Activated CD8-positive, alpha-beta memory T cell treated with anti-CD3 and anti-CD28 coated beads for 36 hours (primary cell): ENCODE data around the gene AMH. TPM values are rescaled to one million over a fixed set of nuclear protein-coding genes. Genes with fewer than 3 reads are reported as not detected.
"Not testable (repeated sequence)": the region's sequence is repeated elsewhere in the genome, so short reads cannot be mapped to it uniquely, and the experiment has no call there.

Source experiments
- CTCF ChIA-PET: fragments of 350-600 bp; sonication (Branson Sonifier 250); formaldehyde crosslinking; loops from one replicate; lab custom pipeline; 2021; ENCODE audit warnings: antibody characterized with exemption; lab: Charles Lee
- POLR2A ChIA-PET: fragments of 350-600 bp; sonication (Branson Sonifier 250); formaldehyde crosslinking; loops from one replicate; lab custom pipeline; 2021; ENCODE audit warnings: antibody characterized with exemption; lab: Charles Lee
- total RNA-seq, 2 experiments: library from RNA; stranded (reverse); gene quantifications; one replicate each; pipeline ENCODE4 v1.2.3, GENCODE V29; 2021

Gene AMH
- total RNA-seq, 2 experiments from 2014 or later, result 5.9 to 6.3 TPM

DNA sequence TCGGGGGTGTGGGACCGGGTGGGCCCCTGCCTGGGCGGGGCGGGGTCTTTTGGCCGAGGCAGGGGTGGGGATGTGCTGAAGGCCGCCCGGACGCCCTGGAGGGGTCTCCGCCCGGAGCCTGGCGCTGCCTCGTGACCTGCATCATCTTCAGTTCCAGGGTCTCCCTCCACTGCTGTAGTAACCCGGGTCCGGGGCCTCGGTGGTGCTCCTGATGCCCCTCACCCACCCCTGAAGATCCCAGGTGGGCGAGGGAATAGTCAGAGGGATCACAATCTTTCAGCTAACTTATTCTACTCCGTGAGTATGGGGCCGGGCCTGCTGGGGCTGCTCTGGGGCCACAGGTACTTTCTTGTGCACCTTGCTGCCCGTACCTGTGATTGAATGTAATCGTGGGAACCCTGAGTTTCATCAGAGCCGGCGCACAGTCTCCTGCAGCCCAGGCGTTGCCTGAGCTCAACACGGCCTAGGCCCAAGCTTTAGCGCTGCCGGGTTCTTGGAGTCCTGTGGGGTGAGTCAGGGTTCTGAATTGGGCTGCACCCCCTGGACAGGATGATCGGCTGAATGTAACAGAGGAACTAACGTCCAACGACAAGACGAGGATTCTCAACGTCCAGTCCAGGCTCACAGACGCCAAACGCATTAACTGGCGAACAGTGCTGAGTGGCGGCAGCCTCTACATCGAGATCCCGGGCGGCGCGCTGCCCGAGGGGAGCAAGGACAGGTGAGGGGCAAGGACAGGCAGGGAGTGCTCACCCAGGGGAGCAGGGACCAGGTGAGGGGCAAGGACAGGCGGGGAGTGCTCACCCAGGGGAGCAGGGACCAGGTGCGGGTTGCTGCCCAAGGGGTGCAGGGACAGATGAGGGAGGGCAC is 22.3 kb downstream of the AMH start:
- CTCF ChIA-PET, result interaction anchor here (0.7 to 5.5 kb wide), 6 partner anchors 12 to 89 kb away, joined by 3 to 33 read pairs (median 4); partner anchors contain the start of genes PLEKHJ1 and SF3A2
- POLR2A ChIA-PET, result interaction anchor here (0.5 to 2.7 kb wide), 6 partner anchors 12 to 390 kb away, joined by 3 to 24 read pairs (median 5); partner anchors contain the start of gene AMH

DNA sequence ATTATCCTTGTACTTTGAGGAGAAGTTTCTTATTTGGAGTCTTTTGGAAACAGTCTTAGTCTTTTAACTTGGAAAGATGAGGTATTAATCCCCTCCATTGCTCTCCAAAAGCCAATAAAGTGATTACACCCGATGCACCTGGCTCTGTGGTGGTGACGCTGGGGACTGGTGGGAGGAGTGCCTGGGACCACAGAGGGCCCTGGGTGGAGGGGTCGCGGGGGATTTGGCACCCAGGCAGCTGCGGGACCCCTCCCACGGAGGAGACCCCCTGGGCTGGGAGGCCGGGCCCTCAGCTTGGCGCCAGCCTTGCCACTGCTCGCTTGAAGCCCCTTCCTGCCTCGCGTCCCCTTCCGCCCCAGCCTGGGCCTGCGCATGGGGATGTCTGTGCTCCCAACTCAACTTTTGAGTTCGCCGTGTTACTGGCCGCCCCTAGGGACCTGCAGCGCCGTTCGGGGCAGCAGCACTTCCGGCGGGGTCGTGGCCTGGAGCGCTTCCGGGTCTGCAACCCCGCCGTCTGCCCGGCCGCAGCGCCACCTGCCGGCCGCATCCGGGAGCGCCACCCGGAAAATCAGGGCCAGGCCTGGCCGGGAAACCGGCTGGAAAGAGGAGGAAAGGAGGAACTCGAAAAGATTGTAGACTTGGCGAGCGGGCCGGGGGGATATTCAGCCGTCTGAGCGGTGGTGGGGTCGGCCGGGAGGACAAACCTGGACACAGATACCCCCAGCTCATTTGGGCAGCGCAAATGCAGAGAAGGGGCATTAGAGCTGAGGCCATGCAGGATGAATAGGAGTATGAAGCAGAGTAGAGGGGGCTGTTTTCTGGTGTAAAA is 24.4 kb downstream of the AMH start:
- ChIA-PET POLR2A (interaction anchor here (0.6 to 1.5 kb wide), 4 partner anchors 15 to 114 kb away, joined by 3 to 6 read pairs (median 4); no protein-coding TSS in a partner anchor), CTCF (interaction anchor here (1.0 to 5.5 kb wide), 11 partner anchors 9 to 117 kb away, joined by 3 to 33 read pairs (median 6); partner anchors contain the start of genes PLEKHJ1 and SF3A2)

DNA sequence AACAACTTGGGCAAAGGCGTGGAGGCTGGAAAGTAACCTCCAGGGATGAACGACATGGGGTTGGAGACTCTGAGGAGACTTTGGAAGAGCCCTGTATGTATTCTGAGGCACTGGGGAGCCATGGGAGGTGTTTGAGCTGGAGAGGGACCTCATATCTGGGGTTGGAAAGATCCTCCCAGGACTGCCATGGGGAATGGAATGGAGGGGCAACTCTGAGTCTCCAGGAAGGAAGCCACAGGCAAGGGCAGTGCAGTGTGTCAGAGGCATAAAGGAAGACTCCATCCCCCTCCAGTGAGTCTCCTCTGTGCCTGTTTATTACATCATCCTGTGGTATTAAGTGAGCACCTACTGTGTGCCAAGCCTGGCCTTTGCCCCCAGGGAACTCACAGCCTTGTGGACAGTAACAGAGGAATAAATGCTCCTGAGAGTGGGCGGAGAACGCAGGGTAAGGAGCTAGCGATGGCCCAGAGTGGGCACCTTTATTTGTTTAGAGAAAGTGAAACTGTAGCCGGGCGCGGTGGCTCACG is 25.1 kb downstream of the AMH start:
- ChIA-PET POLR2A (interaction anchor here (0.7 to 1.3 kb wide), 6 partner anchors 15 to 1247 kb away, joined by 3 to 14 read pairs (median 4); no protein-coding TSS in a partner anchor), CTCF (interaction anchor here (1.0 to 5.5 kb wide), 11 partner anchors 10 to 118 kb away, joined by 3 to 33 read pairs (median 6); partner anchors contain the start of genes PLEKHJ1 and SF3A2)

DNA sequence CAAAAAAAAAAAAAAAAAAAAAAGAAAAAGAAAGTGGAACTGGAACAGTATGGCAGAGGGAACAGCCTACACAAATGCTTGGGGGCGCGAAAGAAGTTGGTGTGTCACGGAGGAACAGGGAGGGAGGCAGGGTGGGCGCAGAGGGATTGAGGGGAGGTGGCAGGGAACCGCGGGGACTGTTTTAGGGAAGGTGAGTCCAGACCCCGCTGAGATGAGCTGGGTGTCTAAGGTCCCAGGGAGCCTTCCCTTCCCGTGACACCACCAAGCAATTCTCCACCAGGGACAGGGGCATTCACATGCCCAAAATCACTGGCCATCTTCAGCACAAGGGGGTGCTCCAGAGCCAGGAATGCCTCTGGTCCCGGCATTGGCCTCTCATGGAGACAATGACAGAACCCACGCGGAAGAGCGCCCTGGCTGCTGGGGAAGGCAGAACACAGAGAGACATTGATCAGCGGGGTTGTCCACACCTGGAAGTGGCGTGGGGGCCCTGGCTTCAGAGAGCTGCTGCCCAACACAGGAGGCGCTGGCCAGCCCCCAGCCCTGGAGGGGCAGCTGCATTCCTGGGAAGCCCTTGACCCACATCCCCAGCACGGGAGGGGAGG is 25.9 kb downstream of the AMH start:
- POLR2A ChIA-PET, result interaction anchor here (0.7 to 1.3 kb wide), 4 partner anchors 23 to 1248 kb away, joined by 3 to 14 read pairs (median 4); no protein-coding TSS in a partner anchor
- CTCF ChIA-PET, result interaction anchor here (0.5 to 5.5 kb wide), 9 partner anchors 11 to 109 kb away, joined by 3 to 33 read pairs (median 8); partner anchors contain the start of genes PLEKHJ1 and SF3A2

DNA sequence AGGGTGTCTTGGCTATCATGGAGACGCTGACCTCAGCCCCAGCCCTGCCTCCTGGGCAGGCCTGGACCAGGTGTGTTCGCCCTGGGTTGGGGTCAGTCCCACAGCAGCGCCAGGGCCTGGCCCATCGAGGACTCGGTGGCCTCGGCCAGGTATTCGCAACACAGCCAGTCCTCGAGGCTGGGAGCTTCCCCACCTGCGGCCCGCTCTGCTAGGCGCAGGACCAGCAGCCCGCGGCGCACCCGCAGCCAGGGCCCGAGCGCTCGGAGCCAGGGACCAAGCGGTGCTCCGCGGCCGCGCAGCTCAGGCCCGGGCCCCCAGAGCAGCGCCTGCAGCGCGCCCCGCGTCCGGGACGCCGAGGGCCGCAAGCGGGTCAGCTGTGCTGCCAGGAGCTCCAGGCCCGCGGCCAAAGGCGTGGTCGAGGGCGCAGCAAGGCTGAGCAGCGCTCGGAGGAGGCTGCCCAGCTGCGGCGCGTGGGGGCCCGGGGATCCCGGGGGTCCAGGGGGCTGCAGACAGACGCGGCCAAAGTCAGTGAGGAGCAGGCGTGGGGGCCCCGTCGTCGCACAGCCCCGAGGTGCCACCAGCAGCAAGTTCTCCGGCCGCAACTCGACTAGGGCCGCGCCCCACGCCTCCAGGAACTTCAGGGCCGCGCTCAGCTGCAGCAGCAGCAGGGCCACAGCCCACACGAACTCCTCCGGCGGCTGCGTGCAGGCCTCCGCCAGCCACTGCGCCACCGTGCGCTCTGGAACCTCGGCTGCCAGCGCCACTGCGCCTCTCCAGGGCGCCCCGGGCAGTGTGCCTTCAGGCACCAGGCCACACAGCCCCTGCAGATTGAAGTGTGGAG is 26.7 kb downstream of the AMH start:
- POLR2A ChIA-PET, result interaction anchor here (1.3 kb wide), 1 partner anchor 51 kb away, joined by 4 read pairs; no protein-coding TSS in a partner anchor
- CTCF ChIA-PET, result interaction anchor here (0.5 kb wide), 1 partner anchor 16 kb away, joined by 5 read pairs; no protein-coding TSS in a partner anchor

DNA sequence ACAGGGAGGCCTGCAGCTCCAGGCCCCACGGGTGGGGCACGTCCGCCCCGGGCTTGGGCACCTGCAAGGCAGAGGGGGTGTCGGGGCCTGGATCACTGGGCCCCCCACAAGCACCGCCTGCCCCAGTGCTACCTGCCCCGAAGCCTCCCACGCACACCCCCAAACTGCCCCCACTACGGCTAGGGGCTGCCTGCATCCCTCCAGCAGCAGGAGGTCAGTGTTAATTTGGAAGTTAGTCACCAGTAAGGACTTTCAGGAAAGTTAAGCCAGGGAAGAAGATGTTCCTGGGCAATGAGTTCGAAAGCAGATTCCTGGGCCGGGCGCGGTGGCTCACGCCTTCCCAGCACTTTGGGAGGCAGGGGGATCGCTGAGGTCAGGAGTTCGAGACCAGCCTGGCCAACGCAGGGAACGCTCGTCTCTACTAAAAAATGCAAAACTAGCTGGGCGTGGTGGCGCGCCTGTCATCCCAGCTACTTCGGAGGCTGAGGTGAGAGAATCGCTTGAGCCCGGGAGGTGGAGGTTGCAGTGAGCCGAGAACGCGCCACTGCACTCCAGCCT is 27.4 kb downstream of the AMH start:
- CTCF ChIA-PET, result no interaction called here
- POLR2A ChIA-PET, result no interaction called here

DNA sequence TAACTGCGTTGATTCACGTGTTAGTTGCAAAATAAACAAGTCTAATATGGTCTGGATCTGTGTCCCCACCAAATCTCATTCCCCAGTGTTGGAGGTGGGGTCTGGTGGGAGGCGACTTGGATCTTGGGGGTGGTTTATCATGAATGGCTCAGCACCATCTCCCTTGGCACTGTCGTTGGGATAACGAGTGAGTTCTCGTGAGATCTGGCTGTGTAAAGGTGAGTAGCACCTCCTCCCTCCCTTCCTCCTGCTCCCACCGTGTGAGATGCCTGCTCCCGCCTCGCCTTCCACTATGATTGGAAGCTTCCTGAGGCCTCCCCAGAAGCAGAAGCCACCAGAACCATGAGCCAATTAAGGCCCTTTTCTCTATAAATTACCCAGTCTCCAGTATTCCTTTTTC is 28.0 kb downstream of the AMH start:
- ChIA-PET POLR2A (no interaction called here), CTCF (no interaction called here)

DNA sequence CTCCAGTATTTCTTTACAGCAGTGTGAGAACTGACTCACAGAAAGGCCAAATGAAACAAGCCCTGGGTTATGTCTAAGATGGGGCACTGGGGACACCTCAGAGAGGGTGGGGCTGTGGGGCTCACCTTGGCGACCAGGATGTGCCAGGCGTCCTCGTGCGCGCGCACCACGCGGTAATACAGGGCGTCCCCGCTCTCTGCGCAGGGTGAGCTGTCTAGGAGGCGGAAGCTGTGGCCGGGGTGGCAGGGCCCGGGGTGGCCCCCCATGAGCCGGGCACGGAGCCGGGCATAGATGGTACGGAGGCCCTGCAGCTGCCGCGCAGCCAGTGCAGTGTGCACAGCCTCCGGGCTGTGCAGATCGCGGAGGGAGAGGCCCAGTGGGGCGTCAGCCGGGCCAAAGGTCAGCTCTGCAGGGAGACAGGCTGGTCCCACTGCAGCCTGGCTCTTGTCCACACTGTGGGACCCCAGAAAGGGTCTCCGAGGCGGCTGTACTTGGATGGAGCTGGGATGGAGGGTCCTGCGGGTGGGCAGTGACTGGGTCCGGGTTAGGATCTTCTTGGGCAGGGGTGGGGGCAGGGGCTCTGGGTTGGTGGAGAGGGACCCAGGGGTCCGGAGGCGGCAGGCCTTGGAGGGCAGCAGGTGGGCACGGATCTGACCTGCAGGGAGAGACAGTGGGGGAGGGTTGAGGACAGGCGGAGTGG is 29.5 kb downstream of the AMH start:
- POLR2A ChIA-PET, result no interaction called here
- CTCF ChIA-PET, result no interaction called here

DNA sequence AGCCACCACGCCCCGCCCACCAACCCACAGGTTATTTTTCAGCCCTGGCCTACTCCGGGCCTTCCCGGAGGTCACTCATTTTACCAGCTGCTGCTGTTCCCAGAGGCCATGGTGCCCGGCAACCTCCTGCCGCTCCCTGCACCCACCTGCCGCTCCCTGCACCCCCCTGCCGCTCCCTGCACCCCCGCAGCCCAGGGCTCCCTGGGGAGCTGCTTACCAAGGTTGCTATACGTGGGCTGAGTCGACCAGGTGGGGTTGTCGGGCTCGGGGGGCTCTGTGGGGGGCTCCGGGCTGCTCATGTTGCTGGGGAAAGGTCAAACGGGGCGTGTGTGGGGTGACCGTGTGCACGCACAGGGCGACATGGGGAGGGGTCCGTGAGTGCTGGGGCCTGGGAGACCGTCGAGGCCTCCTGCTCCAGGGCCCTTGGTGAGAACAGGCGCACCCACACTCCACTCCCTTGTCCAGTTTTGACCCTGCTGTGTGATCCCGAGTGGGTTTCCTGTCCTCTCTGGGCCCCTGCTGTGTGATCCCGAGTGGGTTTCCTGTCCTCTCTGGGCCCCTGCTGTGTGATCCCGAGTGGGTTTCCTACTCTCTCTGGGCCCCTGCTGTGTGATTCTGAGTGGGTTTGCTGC is 31.6 kb downstream of the AMH start:
- CTCF ChIA-PET, result no interaction called here
- POLR2A ChIA-PET, result no interaction called here

DNA sequence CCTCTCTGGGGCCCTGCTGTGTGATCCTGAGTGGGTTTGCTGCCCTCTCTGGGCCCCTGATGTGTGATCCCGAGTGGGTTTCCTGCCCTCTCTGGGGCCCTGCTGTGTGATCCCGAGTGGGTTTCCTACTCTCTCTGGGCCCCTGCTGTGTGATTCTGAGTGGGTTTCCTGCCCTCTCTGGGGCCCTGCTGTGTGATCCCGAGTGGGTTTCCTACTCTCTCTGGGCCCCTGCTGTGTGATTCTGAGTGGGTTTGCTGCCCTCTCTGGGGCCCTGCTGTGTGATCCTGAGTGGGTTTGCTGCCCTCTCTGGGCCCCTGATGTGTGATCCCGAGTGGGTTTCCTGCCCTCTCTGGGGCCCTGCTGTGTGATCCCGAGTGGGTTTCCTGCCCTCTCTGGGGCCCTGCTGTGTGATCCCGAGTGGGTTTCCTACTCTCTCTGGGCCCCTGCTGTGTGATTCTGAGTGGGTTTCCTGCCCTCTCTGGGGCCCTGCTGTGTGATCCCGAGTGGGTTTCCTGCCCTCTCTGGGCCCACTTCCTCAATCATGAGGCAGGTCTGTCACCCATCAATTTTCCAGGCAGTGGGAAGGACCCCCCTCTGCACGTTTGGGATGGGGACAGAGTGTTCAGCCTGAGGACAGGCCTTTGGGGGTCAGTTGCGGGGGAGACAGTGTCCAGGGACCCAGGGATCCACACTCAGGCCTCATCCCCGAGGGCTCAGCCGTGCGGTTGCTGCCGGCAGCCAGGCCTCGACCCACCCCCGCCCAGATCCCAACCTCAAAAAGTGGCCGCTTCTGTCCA is 32.3 kb downstream of the AMH start:
- POLR2A ChIA-PET, CTCF ChIA-PET: not testable (repeated sequence)

DNA sequence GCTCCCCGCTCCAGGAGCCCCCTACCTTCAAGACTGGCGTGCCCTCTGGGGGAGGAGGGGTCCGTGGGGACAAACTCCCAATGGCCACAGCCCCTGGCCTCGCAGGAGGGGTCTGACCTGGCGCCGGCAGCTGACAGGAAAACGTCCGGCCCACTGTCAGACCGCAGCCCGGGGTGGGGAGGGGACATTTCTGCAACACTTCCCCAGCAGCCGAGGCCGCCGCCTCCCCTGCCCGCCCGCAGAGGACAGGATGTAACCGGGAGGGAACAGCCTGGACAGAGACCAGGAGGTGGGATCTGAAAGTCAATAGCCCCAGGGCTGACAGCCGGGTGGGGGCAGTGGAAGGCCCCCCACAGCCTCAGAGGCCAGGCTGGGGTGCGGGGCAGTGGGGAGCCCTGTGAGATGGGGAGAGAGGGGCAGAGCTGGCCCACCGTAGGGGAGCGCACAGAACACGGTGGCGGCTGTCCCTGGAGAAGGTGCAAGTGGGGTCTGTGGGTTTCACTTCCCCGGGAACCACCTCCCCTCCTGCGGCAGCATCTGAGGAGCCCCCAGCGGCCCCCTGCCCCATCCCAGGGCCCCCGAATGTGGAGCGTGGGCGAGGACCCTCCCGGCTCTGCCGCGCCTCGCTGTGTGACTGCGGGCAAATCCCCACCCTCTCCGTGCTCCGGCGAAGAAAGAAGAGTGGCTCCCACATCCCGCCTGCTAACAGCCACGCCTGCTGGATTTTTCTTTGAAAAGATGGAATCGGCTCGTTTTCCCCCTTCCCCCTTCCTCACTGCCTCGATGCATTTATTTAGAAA is 33.1 kb downstream of the AMH start, which contains the start of gene PEAK3:
Gene PEAK3, minus strand, starts transcription at position 114 of the 800 bp plus-strand sequence. CDS start 1,244 bp downstream, outside the sequence.
- ChIA-PET POLR2A (interaction anchor here (0.6 kb wide), 1 partner anchor 45 kb away, joined by 4 read pairs; no protein-coding TSS in a partner anchor), CTCF (interaction anchor here (1.1 kb wide), 1 partner anchor 44 kb away, joined by 8 read pairs; no protein-coding TSS in a partner anchor)

DNA sequence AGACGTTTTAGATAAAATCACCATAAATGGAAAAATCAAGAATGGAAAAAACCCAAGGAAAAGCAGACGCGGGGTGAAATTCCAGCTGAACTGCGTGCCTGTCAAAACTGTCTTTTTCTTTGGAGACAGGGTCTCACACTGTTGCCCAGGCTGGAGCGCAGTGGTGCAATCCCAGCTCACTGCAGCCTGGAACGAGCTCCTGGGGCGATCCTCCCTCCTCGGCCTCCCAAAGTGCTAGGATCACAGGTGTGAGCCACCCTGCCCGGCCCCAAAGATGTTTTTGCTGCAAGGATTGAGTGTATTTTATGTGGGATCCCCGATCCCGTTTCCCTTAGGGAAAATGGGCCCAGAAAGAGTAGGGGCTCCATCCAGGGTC is 33.7 kb downstream of the AMH start:
- CTCF ChIA-PET, result interaction anchor here (0.5 to 1.1 kb wide), 2 partner anchors 45 to 353 kb away, joined by 4 to 8 read pairs; no protein-coding TSS in a partner anchor
- POLR2A ChIA-PET, result interaction anchor here (0.6 kb wide), 1 partner anchor 46 kb away, joined by 4 read pairs; no protein-coding TSS in a partner anchor

DNA sequence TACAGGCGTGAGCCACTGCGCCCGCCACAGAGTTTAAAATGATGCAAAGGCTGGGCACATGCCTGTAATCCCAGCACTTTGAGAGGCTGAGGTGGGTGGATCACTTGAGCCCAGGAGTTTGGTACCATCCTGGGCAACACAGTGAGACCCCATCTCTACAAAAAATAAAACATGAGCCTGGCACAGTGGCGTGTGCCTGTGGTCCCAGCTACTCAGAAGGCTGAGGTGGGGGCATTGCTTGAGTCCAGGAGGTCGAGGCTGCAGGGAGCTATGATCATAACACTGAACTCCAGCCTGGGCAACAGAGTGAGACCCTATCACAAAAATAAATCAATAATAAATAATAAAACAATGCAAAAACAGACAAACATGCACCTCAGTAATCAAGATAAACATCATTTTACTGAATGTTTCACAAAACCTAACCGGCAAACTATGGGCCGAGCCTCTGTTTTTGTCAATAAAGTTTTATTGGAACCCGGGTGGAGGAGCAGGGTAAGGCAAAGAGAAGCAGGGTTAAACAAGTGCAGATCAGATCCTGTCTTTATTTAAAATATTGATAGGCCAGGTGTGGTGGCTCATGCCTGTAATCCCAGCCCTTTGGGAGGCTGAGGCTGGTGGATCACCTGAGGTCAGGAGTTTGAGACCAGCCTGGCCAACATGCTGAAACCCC is 34.8 kb downstream of the AMH start:
- ChIA-PET POLR2A (no interaction called here), CTCF (interaction anchor here (0.7 to 1.1 kb wide), 2 partner anchors 43 to 107 kb away, joined by 3 to 5 read pairs; no protein-coding TSS in a partner anchor)
